BJ (cell line): ENCODE measurements around the gene ARGFX. TPM values are rescaled to one million over a fixed set of nuclear protein-coding genes. Genes with fewer than 3 reads are reported as not detected.

Source experiments
- CTCF ChIA-PET: fragments of 350-600 bp; formaldehyde crosslinking; extraction: SDS; loops from one replicate; lab custom pipeline; 2021; ENCODE audit warnings: antibody characterized with exemption, inconsistent platforms; lab: Yijun Ruan, JAX
- POLR2A ChIA-PET: fragments of 300-600 bp; sonication (Branson Sonifier 250); formaldehyde crosslinking; extraction: SDS; loops from one replicate; lab custom pipeline; 2021; ENCODE audit warnings: antibody characterized with exemption; lab: Charles Lee
- DNase-seq: peaks from one replicate; pipeline ENCODE4 v3.0.0-alpha.2; 2011; ENCODE audit warnings: low read depth
- H3K27me3 ChIP-seq: 2 replicates; pipeline ENCODE4 v1.6.0; 2011; ENCODE audit warnings: low read length; ENCODE audit not compliant: control insufficient read depth, insufficient read depth
- H3K36me3 ChIP-seq: 2 replicates; pipeline ENCODE4 v1.5.1; 2011; ENCODE audit warnings: low read length; ENCODE audit not compliant: control insufficient read depth, insufficient read depth
- H3K4me3 ChIP-seq: 2 replicates; pipeline ENCODE4 v1.5.1; 2011; ENCODE audit warnings: low read depth, mild to moderate bottlenecking, control low read depth, low read length
- CTCF ChIP-seq: IDR thresholded peaks from 2 replicates; pipeline ENCODE4 v1.5.1; 2011; ENCODE audit warnings: low read depth, mild to moderate bottlenecking, control low read depth, inconsistent platforms, low read length, moderate library complexity; ENCODE audit not compliant: insufficient read depth
- polyA plus RNA-seq: library from polyadenylated mRNA; depleted of rRNA; stranded (reverse); fragments of >200 nt; gene quantifications from 2 replicates; pipeline ENCODE4 v1.2.3, GENCODE V29; 2011

The ARGFX gene
- polyA plus RNA-seq, 1 experiment, result not detected

GRCh38 chr3:121557426-121557934, 10.3 kb upstream of the ARGFX start:
- TF ChIP-seq CTCF, result no peak
- H3K4me3 ChIP-seq, result no peak overlapping the region
- ChIA-PET CTCF (no interaction called here), POLR2A (no interaction called here)
- DNase-seq, result no peak
- H3K36me3 ChIP-seq, result no peaks in the 10 kb centered on the region
- H3K27me3 ChIP-seq, result no peaks in the 10 kb centered on the region

- POLR2A ChIA-PET, result no interaction called here
Measured at GRCh38 chr3:121562148-121562547, 5.6 kb upstream of the ARGFX start.

GRCh38 chr3:121566773-121567172, 976 bp upstream of the ARGFX start:
- Histone ChIP-seq H3K4me3 (no peak overlapping the region), H3K36me3 (no peaks in the 10 kb centered on the region), H3K27me3 (no peaks in the 10 kb centered on the region)
- POLR2A ChIA-PET, result no interaction called here
- CTCF ChIA-PET, result no interaction called here
- DNase-seq, result no peak
- no peak for TF ChIP-seq CTCF

More at GRCh38 chr3:121562148-121562547, 5.6 kb upstream of the ARGFX start:
- CTCF ChIA-PET, result interaction anchor here (1.0 kb wide), 1 partner anchor 14 kb away, joined by 5 read pairs; no protein-coding TSS in a partner anchor
- no peak for DNase-seq
- H3K36me3 ChIP-seq, result no peaks in the 10 kb centered on the region
- no peaks in the 10 kb centered on the region for H3K27me3 ChIP-seq
- no peak for TF ChIP-seq CTCF
- no peak overlapping the region for H3K4me3 ChIP-seq

- Histone ChIP-seq H3K27me3 (no peaks in the 10 kb centered on the region), H3K4me3 (no peak overlapping the region), H3K36me3 (no peaks in the 10 kb centered on the region)
- no peak for DNase-seq
- CTCF ChIA-PET, result no interaction called here
- POLR2A ChIA-PET, result no interaction called here
- no peak for TF ChIP-seq CTCF
Measured at GRCh38 chr3:121574449-121574848, 6.7 kb downstream of the ARGFX start.

- CTCF ChIA-PET, result no interaction called here
- Histone ChIP-seq H3K36me3 (no peaks in the 10 kb centered on the region), H3K4me3 (no peak overlapping the region), H3K27me3 (no peaks in the 10 kb centered on the region)
- TF ChIP-seq CTCF, result no peak
- no peak for DNase-seq
- POLR2A ChIA-PET, result no interaction called here
Measured at GRCh38 chr3:121581691-121582090, 13.9 kb downstream of the ARGFX start.
